Smooth muscle cell (in vitro differentiated cells): ENCODE data around the gene IGFL1. TPM values are rescaled to one million over a fixed set of nuclear protein-coding genes. Genes with fewer than 3 reads are reported as not detected.
"Not testable (repeated sequence)": the region's sequence is repeated elsewhere in the genome, so short reads cannot be mapped to it uniquely, and the experiment has no call there.

Source experiments
- DNase-seq: peaks from one replicate; lab custom pipeline; 2025; ENCODE audit not compliant: unreplicated experiment; lab: John Stamatoyannopoulos, UW
- H2AFZ ChIP-seq: fragments of 200-600 bp; sonication (generic); 2 replicates; pipeline ENCODE4 v1.6.0; 2016; ENCODE audit warnings: antibody characterized with exemption, low read depth, mild to moderate bottlenecking
- H3F3A ChIP-seq: fragments of 200-600 bp; sonication (generic); 2 replicates; pipeline ENCODE4 v1.6.0; 2017; ENCODE audit warnings: antibody characterized with exemption, low read depth
- H3K27ac ChIP-seq: fragments of 200-600 bp; sonication (generic); 2 replicates; pipeline ENCODE4 v1.5.1; 2016; ENCODE audit warnings: low read depth, mild to moderate bottlenecking
- H3K27me3 ChIP-seq: fragments of 200-600 bp; sonication (generic); 2 replicates; pipeline ENCODE4 v1.6.1; 2016; ENCODE audit warnings: low read depth, mild to moderate bottlenecking
- H3K36me3 ChIP-seq: fragments of 200-600 bp; sonication (generic); 2 replicates; pipeline ENCODE4 v1.5.1; 2016; ENCODE audit warnings: low read depth
- H3K4me1 ChIP-seq: fragments of 200-600 bp; sonication (generic); 2 replicates; pipeline ENCODE4 v1.5.1; 2016; ENCODE audit warnings: low read depth
- H3K4me2 ChIP-seq: fragments of 200-600 bp; sonication (generic); 2 replicates; pipeline ENCODE4 v1.6.0; 2016; ENCODE audit warnings: mild to moderate bottlenecking
- H3K4me3 ChIP-seq: fragments of 200-600 bp; sonication (generic); 2 replicates; pipeline ENCODE4 v1.5.1; 2016; ENCODE audit warnings: mild to moderate bottlenecking
- H3K79me2 ChIP-seq: fragments of 200-600 bp; sonication (generic); 2 replicates; pipeline ENCODE4 v1.6.0; 2016; ENCODE audit warnings: low read depth, mild to moderate bottlenecking
- H3K9ac ChIP-seq: fragments of 200-600 bp; sonication (generic); 2 replicates; pipeline ENCODE4 v1.6.0; 2016; ENCODE audit warnings: low read depth
- H3K9me3 ChIP-seq: fragments of 200-600 bp; sonication (generic); replicated peaks from 2 replicates; pipeline ENCODE4 v1.5.1; 2016; ENCODE audit warnings: low read depth
- H4K20me1 ChIP-seq: fragments of 200-600 bp; sonication (generic); 2 replicates; pipeline ENCODE4 v1.6.0; 2016; ENCODE audit warnings: low read depth
- CTCF ChIP-seq: fragments of 200-600 bp; sonication (generic); IDR thresholded peaks from 2 replicates; pipeline ENCODE4 v1.5.1; 2017; ENCODE audit warnings: borderline replicate concordance, mild to moderate bottlenecking, antibody characterized with exemption; ENCODE audit not compliant: insufficient read depth, poor library complexity, severe bottlenecking
- WGBS: methylation state at CpG from one replicate; pipeline ENCODE4 v1.1.7; 2016; ENCODE audit warnings: low lambda C conversion rate; 5-methylcytosine and 5-hydroxymethylcytosine counted together
- polyA plus RNA-seq: library from polyadenylated mRNA; unstranded; fragments of >200 nt; fragmentation: Nextera tagmentation; extraction: Ambion mirVana; gene quantifications from 2 replicates; pipeline ENCODE4 v1.2.1, GENCODE V29; 2016
- total RNA-seq: library from RNA; depleted of rRNA; stranded (reverse); fragments of >200 nt; gene quantifications from 2 replicates; pipeline ENCODE4 v1.2.3, GENCODE V29; 2014

The IGFL1 gene
- total and polyA plus RNA-seq, 2 experiments from 2014 or later = not detected

GRCh38 chr19:46182476-46182875 lies 47.1 kb upstream of the IGFL1 start:
- Histone ChIP-seq H3K4me1 (no peaks in the 10 kb centered on the region), H3K27me3 (no peaks in the 10 kb centered on the region), H3F3A (peaks cover 18% of the 10 kb centered on the region), H3K9ac (no peak overlapping the region), H3K9me3 (no peaks in the 10 kb centered on the region), H3K27ac (no peak overlapping the region), H4K20me1 (no peaks in the 10 kb centered on the region), H3K4me3 (no peak overlapping the region), H3K36me3 (no peaks in the 10 kb centered on the region), H2AFZ (no peak overlapping the region), H3K79me2 (no peaks in the 10 kb centered on the region), H3K4me2 (no peak overlapping the region)
- 93% methylated on average over 8 of the region's 8 CpGs for WGBS
- TF ChIP-seq CTCF = no peak
- DNase-seq = no peak

- not testable (repeated sequence) for H3K4me1 ChIP-seq, DNase-seq, H3K79me2 ChIP-seq, H3K9me3 ChIP-seq, H3K36me3 ChIP-seq, H4K20me1 ChIP-seq, H3K4me3 ChIP-seq, H3K27me3 ChIP-seq
- Histone ChIP-seq H3K4me2 (peak overlapping the region; percentile 38), H3F3A (peaks cover 18% of the 10 kb centered on the region), H3K27ac (peak overlapping the region; percentile 97), H2AFZ (peak overlapping the region; percentile 6), H3K9ac (peak overlapping the region; percentile 84)
- WGBS = 62% methylated on average over 6 of the region's 6 CpGs
Measured at GRCh38 chr19:46184775-46185710, 44.5 kb upstream of the IGFL1 start.

DNA sequence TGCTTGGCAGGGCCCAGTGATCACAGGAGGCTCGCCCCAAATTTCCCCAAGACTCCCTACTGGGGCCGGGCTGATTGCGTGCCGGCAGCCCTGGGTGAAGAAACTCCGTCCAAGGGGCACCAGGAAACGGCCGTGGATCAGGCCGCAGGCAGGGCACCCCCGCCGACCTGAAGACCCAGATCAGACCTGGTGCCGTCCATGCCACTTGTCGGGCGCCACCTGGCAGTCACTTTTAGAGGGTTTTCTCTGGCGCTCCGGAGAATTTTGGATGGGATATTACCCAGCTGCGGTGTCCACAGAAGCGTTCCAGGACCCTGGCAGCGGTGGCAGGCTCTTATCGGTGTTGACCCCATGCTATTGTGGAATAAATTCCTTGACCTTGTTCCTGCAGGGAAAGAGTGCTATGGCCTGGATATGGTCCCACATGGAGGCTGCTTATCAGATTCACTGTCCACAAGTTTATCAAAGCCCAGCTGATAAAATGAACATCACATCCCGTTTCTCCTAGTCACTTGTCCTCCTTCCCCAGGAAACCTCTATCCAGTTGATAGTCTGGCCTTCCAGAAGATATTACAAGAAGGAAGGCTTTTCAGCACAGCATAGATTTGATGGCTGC lies 43.3 kb upstream of the IGFL1 start:
- no peaks in the 10 kb centered on the region for H3K27me3 ChIP-seq
- no peaks in the 10 kb centered on the region for H4K20me1 ChIP-seq
- DNase-seq = no peak
- no peaks in the 10 kb centered on the region for H3K36me3 ChIP-seq
- H3K27ac ChIP-seq = peak overlapping the region; percentile 97
- H3K79me2 ChIP-seq = no peaks in the 10 kb centered on the region
- TF ChIP-seq CTCF = no peak
- H3K4me2 ChIP-seq = no peak overlapping the region
- no peak overlapping the region for H2AFZ ChIP-seq
- H3K4me1 ChIP-seq = no peaks in the 10 kb centered on the region
- H3K4me3 ChIP-seq = no peak overlapping the region
- peaks cover 14% of the 10 kb centered on the region for H3F3A ChIP-seq
- no peaks in the 10 kb centered on the region for H3K9me3 ChIP-seq
- peak overlapping the region; percentile 84 for H3K9ac ChIP-seq
- WGBS = 94% methylated on average over 20 of the region's 20 CpGs

GRCh38 chr19:46186717-46187101 lies 42.8 kb upstream of the IGFL1 start:
- Histone ChIP-seq H3K36me3 (no peaks in the 10 kb centered on the region), H3F3A (peaks cover 14% of the 10 kb centered on the region), H3K79me2 (no peaks in the 10 kb centered on the region), H3K27me3 (peaks cover under 1% of the 10 kb centered on the region), H2AFZ (no peak overlapping the region), H3K4me2 (no peak overlapping the region), H3K9ac (no peak overlapping the region), H4K20me1 (no peaks in the 10 kb centered on the region), H3K4me1 (no peaks in the 10 kb centered on the region), H3K4me3 (no peak overlapping the region), H3K9me3 (no peaks in the 10 kb centered on the region), H3K27ac (peak overlapping the region; percentile 97)
- TF ChIP-seq CTCF = no peak
- WGBS = 59% methylated on average over 5 of the region's 5 CpGs
- no peak for DNase-seq
